ENCODE measurements around the gene HKDC1.
A peak's percentile ranks its signal among the peaks of the same experiment; 100 is the strongest.

HKDC1 gene

DNA sequence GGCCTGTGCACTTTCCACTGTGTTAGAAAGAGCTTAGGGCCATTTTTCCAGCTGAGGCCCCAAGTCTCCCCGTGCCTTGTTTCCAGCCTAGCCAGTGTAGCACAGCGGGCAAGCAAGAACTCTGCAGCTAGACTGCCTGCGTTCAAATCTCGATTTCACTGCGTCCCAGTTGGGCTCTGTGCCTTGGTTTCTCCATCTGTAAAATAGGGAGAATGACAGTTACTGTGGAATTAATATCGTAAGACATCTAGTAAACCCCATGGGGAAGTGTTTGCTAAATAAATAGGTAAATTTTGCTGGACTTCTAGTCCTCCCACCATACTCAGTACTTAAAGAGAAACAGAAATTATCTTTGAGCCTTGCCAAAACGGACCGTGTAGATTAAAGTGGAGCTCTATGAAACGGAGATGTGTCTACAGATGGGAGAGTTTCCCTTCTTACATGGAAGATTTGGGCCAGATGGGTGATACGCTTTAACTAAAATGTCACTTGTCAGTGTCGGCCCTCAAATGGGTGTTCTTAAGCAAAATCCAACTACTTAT lies 3.5 kb upstream of the HKDC1 start:
- no peak for DNase-seq

DNA sequence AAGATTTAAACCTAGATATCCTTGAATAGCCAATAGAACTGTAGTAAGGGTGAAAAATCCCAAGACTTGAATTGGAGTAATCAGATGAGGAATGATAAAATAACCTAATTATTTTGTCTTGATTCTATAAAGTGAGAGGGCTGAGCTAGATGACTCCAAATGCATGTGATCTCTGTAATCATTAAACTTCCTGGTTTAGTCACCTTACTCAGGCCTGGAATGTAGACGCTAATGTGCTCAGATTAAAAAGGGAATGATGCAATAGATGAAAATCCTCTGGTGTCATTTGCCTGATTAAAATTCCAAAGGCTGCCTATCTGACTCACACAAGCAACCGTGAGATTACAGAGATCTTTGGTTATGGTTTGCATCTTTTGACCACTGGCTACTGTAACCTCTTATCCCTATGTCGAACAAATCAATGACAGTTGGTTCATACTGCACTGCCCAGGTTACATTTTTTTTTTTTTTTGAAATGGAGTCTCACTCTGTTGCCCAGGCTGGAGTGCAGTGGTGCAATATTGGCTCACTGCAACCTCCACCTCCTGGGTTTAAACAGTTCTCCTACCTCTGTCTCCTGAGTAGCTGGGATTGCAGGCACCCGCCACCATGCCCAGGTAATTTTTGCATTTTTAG lies 2.9 kb upstream of the HKDC1 start:
- no peak for DNase-seq

DNA sequence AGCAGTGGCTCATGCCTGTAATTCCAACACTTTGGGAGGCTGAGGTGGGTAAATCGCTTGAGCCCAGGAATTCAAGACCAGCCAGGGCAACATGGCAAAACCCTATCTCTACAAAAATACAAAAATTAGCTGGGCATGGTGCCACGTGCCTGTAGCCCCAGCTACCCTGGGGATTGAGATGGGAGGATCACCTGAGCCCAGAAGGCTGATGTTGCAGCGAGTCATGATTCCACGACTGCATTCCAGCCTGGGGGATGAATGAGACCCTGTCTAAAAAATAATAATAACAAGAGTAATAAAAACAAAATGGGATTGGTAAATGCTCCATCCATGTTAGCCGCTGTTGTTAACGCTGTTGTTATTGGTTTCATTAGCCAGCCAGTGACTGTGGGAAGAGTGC lies 1.3 kb upstream of the HKDC1 start:
- DNase-seq = no peak

DNA sequence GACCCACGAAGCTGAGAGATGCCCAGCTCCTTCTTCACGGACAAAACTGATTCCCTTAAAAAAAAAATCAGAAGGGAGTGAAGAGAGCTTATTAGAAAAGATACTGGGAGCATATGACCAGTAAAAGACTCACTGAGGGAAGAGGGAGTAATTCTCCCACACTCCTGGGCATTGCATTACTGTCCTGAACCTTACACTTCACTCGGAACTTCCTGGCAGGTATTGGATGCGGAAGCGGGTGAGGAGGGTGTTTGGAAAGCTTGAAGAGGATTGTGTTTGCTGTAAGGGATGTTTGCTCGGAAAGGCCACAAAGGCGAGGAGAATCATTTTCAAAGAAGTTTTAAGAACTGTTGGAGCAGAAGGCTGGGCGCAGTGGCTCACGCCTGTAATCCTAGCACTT lies 375 bp downstream of the HKDC1 start:
- DNase-seq = no peak

DNA sequence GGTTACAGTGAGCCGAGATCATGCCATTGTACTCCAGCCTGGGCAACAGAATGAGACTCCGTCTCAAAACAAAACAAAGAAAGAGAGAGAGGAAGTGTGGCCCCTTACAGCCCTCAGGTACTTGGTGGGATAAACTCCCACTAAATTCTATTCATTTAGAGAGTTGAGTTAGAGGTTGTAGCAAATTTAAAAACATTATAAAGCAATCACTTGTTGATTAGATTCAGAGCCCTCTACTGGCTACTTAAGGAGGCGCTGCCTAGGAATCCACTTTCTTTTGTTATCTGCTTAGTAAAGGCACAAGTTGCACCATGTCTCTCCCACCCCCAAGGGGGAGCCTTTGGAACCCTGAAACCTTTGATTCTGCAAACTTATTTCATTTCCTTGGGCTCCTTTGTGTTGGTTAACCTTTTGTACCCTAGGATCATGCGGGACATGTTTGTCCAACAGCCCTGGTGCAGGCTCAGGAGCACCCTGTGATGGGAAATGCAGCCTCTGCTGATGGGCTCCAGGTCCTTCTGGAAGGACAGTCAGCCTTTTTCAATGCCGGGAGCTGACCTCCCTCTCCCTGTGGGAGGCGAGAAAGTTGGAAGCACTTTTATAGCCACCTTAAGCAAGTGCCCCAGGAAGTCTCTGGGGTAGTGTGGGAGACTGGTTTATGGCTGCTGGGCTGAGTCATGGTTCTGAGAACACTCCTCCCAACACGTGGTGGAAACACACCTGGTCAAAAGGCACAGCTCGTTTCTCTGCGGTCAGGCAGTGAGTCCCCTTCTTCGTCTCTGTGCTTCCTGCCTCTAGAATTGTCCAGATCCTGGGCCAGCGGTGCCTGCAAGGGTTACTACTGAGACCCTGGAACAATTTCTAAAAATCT lies 2.3 kb downstream of the HKDC1 start:
- peak; percentile 31 for DNase-seq

DNA sequence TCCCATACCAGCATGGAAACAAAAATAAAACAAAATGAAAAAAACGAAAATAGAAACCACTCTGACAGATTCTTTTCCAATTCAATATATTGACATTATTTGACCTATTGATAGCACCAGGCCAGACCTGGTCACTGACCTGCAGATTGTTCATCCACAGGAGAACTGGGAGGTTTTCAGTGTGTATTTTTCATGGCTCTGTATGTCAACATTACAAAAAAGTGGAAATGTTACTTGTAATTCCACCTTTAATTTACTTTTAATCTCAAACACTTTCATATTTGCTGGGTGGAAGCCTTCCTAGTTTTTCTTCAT lies 2.9 kb downstream of the HKDC1 start:
- DNase-seq = no peak

DNA sequence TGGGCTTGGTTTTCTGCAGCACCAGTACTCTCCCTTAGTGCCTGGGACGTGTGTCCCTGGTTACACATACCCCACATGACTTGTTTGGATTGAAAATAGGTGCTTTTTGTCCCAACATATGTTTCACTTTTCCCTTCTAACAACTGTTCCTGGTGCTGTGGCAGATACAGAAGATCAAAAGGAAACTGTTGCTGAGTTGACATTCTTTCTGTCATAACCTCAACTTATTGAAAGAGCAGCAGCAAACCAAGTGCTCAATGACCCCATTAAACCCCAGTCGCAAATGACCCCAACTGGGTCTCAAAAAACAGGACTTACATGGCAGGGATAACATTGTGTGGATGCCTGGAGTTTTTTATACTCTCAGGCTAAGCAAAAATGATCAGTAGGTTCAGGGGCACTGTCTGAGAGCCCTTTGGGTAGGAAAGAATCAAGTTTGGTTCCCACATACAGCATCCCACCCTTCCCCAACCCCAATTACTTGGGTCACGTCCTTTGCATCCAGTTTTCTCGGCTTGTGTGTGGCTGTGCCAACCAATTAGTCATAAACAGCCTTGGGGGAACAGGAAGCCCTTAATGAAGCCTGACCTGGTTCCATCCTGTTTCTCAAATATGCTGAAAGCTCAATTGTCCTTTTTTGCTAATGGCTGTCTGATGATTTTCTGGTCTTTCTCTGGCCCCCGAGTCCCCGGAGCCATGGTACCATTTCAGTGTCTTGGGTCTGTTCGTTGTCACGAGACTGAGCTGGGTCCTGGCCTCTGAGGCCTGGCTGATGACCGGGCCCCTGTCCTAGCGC lies 4.9 kb downstream of the HKDC1 start:
- no peak for DNase-seq

DNA sequence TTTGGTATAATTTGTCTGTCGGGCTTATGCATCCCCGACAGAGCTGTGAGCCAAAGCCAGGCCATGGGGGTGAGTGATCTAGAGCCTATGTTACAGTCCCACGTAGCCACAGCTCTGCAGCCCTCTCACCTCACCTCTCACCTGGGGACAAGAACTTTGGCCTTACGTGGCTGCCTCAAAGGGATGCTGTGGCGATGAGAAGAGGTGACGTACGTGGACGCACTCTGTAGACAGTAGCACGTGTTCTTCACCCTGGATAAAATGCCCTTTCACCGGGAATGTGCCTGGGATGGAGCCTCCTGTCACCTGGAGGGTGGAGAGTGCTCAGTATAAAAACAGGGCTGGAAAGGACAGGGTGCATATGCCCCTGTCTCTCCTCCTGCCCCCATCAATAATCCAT lies 5.5 kb downstream of the HKDC1 start:
- DNase-seq = no peak

DNA sequence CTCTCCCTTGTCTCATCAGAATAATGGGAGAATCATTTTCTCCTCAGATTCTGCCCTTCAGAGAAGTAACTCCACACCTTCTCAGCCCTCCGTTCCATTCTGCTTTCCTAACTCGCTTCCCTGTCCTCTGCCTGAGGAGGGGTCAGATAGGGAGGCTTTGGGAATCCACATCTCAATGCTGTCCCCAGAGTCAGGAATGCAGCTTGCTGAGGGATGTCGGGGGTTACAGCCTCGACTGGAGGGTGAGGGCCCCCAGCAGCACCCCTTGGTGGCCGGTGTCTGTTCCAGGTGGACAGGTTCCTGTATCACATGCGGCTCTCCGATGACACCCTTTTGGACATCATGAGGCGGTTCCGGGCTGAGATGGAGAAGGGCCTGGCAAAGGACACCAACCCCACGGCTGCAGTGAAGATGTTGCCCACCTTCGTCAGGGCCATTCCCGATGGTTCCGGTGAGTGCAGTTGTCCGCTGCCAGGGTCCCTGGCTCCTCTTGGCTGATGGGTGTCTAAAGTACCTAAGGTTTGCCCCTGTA lies 6.9 kb downstream of the HKDC1 start:
- DNase-seq = no peak

DNA sequence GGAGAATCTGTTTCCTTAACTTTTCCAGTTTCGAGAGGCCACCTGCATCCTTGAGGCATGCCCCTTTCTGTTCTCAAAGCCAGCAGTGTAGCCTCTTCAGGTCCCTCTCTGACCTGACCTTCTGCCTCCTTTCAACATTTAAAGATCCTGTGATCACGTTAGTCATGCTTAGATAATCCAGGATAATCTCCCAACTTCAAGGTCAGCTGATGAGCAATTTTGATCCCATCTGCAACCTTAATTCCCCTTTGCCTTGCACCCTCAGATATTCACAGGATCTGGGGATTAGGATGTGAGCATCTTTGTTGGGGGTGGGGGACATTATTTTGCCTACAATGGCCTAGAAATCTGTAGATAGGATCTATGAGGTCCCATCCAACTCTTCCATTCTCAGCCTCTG lies 8.0 kb downstream of the HKDC1 start:
- no peak for DNase-seq

DNA sequence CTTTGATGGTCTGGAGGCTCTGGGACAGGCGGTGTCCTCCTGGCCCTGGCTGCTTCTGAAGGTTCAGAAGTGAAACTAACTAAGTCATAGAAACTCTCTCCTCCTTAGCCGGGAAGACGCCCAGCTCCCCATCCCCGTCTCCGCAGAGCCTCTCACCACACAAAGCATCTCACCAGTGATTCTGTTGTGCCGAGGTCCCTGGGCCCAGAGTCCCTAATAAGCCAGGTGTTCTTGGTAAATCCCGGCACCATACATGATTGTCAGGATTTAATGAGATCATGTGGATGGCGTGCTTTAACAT lies 9.4 kb downstream of the HKDC1 start:
- no peak for DNase-seq

DNA sequence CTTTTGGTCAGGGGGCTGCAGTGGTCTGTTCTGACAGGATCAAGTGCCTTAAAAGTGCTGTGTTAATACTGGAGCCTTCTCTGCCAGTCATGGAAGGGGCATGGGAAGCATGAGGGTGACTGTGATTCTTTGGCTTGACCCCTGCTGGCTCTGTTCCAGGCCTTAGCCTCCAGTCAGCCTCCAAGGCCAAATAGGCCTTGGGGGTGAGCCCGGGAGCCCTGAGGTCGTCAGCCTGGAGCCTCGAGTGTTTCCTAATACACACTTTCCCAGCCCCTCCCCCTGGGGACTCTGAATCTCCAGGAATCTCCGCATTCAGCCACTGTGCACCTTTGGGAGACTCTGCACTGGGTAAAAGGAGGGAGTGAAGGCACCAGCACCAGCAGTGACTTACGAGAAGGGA lies 10.0 kb downstream of the HKDC1 start:
- no peak for DNase-seq

DNA sequence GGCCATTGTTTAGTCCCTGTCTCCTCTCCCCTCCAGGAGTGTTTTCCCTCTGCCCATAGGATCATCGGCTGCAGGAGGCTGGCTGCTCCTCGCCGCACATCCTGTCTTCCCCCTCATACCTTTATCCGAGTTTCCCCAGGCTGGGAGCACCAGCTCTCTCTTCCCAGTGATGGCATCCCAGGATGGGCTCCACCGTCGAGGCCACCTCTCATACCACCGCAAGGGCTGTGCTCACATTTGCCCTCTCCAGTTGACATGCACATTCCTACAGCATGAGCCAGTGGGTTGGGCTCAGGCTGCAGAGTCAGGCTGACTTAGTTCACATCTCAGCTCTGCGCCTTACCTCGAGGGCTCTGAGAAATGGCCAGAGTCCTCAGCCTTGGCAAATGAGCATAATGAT lies 12.1 kb downstream of the HKDC1 start:
- no peak for DNase-seq

DNA sequence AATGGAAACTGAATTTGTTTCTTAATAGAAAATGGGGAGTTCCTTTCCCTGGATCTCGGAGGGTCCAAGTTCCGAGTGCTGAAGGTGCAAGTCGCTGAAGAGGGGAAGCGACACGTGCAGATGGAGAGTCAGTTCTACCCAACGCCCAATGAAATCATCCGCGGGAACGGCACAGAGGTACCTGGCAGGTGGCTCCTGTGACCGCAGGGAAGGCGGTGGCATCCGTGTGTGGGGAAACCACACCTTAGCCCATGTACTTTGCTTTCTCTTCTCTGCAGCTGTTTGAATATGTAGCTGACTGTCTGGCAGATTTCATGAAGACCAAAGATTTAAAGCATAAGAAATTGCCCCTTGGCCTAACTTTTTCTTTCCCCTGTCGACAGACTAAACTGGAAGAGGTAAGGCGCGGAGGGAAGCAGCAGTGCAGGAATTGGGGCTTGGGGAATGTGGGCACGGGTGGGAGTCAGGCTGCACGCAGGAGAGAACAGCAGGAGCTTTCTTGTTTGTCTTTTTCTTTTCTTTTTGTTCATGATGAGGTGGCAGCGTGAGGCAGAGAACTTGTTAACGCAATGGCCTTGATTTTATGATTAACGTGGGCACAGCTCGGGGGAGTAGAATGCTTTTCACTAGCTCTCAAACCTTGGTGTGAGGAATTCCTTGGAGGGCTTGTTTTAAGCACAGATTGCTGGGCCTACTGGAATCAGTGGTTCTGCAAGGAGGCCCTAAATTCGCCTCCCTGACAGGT lies 12.8 kb downstream of the HKDC1 start:
- DNase-seq = no peak

DNA sequence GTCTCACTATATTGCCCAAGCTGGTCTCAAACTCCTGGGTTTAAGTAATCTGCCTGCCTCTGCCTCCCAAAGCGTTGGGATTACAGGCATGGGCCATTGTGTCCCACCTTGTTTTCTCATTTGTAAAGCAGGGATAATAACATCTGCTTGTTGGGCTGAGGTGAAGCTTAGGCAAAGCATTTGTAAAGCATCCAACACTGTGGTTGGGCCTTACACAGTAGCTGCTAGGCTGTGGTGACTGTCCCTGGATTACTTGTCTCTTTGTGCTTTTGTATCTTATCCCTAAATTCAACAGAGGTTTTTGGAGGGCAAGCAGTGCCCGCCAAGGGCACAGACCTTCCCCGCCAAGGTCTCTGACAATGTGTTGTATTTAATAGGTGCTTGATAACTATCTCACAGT lies 14.3 kb downstream of the HKDC1 start:
- DNase-seq = no peak

DNA sequence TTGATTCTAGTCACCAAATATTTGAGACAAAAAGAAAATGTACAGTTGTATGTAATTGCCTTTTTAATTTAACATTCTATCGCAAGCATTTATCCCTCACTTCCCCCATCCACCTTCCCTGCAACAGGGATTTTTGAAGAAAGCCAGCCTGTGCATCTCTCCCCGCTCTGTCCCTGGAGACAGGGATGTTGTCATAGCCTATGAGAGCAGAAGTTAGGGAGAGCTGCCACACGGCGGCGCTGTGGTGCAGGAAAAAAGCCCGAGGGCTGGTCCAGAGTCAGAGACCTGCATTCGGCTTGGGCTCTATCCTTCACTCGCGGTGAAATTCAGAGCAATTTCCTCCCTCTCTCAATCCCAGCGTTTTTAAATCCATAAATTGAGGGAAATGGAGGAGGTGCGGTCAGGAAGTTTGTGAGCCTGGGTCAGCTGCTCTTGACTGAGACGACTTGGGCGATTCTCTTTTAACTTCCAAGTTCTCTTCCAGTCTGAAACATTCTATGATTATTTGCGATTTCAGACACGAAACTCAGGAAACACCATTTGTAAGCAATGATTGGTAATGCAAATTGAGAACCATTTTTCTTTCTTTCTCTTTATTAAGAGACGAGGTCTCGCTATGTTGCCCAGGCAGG lies 17.5 kb downstream of the HKDC1 start:
- DNase-seq = peak; percentile 18

DNA sequence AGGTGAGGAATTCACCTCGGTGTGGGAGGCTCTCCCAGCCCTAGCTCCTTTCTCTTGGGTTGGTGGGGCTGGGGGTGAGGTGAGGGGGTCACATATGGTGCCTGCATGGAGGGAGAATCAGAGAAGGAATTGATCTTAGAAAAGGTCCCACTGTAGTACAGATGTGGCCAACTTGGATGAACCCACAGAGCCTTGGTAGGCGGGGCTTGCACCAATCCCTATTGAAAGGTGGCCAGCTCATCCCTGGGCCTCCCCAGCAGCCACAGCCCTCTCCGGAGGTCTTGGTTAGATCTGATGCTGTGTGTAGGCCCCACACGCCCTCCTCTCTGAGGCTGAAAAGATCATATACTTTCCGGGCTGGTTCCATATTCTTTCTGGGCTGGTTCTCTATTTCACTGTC lies 19.0 kb downstream of the HKDC1 start:
- no peak for DNase-seq

DNA sequence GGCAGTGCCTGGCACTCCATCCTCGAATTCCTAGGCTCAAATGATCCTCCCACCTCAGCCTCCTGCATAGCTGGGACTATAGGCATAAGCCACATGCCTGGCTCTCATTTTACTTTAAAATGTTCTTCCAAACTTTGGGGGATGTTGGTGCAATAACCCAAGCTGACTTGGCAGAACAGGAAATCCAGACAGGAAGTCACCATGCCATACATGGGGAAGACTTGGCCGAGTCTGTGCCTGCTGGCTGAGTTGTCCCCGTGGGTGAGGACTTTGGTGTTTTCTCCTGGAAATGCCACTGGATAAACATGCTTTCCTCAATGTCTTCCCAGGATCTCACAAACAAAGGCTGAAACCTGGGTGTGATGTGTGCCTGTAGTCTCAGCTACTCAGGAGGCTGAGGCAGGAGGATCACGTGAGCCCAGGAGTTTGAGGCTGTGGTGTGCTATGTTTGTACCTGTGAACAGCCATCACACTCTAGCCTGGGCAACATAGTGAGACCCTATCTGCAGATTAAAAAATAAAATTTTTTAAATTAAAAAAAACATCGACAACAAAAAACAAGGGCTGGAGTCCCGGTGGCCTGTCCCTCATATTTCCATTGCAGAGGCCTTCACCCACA lies 19.8 kb downstream of the HKDC1 start:
- no peak for DNase-seq

DNA sequence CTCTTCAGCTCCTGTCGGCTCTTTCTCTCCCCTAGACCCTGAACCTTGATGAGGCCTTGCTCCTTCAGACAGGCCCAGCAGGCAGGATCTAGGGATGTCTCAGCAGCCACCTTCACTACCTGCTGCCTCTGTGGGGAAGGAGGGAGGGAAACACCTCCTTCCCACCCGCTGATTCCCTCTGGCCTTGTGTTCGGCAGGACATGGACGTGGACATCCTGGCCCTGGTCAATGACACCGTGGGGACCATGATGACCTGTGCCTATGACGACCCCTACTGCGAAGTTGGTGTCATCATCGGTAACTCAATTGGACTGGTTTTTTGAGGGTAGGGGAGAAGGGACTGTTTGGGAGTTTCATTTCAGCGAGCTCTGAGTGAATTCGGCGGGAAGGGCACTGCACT lies 20.3 kb downstream of the HKDC1 start:
- no peak for DNase-seq

DNA sequence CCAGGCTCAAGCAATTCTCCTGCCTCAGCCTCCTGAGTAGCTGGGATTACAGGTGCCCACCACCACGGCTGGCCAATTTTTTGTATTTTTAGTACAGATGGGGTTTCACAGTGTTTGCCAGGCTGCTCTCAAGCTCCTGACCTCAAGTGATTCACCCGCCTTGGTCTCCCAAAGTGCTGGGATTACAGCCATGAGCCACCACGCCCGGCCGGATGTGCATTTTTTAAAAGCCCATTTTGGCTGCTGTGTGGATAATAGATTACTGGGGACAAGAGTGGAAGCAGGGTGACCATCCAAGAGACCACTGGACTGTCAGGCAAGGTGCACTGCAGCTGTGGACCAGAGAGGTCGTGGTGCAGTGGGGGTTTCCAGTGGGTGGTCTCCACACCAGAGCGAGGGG lies 21.4 kb downstream of the HKDC1 start:
- DNase-seq = no peak

DNA sequence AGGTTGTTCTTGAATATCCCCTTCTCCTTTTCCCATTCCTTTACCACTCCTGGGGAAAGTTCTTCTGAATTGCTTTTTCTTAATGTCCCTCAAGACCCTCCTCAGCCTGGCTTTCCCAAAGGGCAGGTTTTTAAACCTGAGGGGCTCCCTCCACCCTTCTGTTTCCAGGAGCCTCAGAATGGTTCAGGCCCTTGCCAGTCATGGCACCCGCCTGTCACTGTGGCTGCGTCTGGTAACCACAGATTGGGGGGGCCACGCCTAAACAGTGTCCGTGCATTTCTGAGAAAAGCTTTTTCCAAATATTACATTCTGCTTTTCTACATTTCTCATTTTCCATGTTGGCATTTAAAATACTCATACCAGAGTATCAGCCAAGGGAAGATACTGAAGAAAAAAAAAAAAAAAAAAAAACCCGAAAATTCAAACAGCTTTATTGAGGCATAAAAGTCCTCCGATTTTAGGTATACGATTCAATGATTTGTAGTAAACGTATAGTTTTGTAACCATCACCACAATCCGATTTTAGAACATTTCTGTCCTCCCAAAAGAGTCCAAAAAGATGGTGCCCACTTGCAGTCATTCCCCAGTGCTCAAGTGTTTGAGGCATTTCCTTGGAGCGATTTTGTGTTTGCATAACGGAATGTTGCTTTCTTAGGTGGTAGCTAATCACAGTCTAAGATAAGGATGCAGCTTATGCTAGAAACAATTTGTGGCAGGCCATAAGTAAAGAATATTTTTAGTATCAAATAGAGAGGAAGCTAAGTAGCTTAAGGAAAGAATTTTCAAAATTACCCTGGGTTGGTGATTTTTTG lies 22.1 kb downstream of the HKDC1 start:
- no peak for DNase-seq
